Measurements from ENCODE around the gene MEAF6.

Gene MEAF6

GRCh38 chr1:37473431-37474045 lies 41.0 kb downstream of the MEAF6 start:
- DNase-seq (ENCODE audit: low spot score), result no peak

DNA sequence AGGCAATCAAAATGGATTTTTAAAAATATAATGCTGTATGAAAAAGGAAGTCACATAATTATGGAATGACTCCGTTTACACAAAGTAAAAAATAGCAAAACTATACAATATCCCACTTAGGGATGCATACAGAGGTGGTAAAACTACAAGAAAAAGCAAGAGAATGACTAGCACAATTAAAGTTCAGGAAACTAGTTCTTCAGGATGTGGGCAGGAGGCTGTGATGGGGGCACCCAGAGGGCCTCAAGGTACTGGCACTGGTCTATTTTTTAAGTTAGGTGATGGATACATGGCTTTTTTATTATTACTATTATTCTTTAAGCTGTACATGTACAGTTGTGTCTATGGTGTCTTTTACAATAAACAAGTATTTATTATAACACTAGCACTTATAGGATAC lies 41.6 kb downstream of the MEAF6 start:
- no peak for DNase-seq (ENCODE audit: low spot score)

GRCh38 chr1:37472281-37472680 lies 42.3 kb downstream of the MEAF6 start:
- DNase-seq (ENCODE audit: low spot score), result no peak

DNA sequence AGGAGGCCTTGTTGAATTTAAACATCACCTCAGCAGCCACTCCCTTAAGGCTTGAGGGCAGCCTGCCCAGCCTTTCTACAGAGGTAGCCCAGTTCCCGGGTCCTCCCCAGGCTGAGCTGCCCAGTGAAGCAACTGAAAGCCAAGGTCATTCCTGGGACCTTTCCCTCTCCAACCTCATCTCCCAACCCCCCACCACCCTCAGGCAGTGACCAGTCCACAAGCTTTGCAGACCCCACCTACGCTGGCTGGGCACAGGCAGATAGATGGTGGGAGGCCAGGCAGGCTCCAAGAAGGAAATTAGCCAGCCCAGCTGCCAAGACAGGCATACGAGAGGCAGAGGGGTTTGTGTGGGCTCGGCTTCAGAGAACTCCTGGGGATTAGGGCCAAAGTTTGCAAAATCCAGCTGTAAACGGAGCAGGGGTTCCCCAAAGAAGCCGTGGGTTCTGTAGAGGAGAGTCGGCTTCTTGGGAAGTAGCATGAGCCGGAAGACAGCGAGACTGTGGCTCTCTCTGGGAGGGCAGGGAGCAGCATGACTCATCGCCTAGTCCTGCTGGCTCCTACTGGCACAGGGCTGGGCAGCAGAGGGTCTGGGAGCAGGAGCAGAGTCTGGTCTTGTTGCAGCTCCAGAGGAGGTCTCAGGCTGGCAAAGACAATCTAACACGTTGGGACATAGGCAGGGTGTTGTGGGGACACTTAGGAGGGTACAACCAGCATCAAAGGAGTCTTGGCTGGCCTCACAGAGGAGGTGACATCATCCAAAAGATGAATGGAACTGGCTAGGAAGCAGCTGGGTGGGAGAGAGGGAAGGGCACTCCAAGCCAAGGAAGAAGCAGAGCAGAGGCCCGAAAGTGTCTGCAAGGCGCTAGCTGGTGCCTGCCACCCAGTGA lies 43.0 kb downstream of the MEAF6 start:
- no peak for DNase-seq (ENCODE audit: low spot score)

DNA sequence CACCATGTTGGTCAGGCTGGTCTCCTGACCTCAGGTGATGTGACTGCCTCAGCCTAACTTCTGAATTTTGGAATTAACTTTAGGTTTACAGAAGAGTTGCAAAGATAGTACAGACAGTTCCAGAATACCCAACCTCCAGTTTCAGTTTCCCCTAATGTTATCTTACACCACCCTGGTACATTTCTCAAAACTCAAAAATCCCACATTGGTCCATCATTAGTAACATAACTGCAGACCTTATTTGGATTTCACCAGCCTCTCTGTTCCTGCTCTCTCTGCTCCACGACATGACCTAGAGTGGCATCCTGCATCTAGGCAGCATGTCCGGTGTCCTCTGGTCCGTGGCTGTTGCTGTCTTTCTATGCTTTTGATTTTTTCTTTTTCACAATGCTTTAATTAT lies 45.2 kb downstream of the MEAF6 start:
- DNase-seq (ENCODE audit: low spot score), result no peak

GRCh38 chr1:37468037-37468436 lies 46.5 kb downstream of the MEAF6 start:
- no peak for DNase-seq (ENCODE audit: low spot score)

DNA sequence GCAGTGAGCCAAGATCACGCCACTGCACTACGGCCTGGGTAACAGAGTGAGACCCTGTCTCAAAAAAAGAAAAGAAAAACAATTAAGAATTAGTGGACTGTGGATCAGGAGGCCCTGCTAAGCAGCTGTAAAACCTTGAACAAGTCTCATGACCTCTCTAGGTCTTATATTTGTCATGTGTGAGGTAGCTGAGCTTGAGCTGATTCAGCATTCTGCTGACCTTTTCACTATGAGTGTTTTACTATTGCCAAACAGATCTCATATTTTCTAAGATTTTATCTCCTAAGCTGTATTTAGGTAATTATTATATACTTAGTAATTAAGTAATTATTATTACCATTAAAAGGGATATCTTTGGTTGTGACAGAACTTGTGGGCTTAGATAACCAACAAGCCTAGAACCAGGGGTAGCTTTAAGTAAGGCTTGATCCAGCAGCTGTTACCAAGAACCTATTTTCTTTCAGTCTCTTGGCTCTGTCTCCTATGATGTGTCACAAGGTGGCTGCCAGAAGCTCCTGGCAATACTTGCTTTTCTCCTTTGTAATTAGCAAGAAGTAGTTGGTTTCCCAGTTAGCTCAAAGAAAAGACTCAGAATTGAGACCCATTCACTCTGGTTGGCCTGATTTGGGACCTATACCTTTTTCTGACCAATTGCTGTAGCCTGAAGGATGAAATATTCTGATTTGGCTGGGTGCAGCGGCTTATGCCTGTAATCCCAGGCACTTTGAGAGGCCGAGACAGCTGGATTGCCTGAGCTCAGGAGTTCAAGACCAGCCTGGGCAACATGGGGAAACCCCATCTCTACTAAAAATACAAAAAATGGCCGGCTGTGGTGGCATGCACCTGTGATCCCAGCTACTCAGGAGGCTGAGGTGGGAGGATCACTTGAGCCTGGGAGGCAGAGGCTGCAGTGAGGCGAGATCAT lies 48.7 kb downstream of the MEAF6 start:
- DNase-seq (ENCODE audit: low spot score), result no peak

DNA sequence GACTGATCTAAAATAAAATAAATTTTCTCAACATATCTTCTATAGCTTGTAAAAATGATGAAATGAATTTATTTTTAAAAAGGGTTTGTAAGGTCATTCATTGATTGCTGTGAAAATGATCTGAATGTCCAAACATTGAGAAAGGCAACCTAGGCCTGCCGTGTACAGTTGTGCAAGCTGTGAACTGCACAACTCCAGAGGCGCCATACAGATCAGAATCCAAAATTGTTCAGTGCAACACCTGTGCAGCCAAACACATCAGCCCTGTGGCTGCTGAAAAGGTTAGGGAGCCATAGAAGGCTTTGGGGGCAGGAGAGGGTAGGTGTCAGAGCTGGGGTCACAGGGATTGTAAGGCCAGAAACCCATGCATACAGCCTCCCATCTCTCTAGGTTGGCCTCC lies 50.1 kb downstream of the MEAF6 start:
- no peak for DNase-seq (ENCODE audit: low spot score)

DNA sequence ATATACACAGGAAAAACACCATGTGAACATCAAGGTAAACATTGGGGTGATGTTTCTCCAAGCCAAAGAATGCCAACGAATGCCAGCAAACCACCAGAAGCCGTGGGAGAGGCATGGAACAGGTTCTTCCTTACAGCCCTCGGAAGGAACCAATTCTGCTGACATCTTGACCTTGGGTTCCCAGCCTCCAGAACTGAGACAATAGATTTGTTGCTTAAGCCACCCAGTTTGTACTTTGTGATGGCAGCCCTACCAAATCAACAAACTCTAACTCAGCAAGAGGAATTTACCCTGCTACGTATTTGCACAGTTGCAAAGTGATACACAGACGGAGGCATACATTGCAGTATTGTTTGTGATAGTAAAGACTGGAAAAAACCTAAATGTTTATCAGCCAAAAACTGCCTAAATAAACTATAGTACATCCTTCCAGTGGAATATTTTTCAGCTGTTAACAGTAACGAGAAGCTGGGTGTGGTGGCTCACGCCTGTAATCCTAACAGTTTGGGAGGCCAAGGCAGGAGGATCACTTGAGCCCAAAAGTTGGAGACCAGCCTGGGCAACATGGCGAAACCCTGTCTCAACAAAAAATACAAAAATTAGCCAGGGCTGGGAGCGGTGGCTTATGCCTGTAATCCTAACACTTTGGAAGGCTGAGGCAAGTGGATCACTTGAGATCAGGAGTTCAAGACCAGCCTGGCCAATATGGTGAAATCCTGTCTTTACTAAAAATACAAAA lies 52.7 kb downstream of the MEAF6 start:
- DNase-seq (ENCODE audit: low spot score), result no peak

GRCh38 chr1:37458551-37458950 lies 56.0 kb downstream of the MEAF6 start:
- no peak for DNase-seq (ENCODE audit: low spot score)

- DNase-seq (ENCODE audit: low spot score), result no peak
These were observed 58.0 kb downstream of the MEAF6 start for GRCh38 chr1:37456614-37457013.

DNA sequence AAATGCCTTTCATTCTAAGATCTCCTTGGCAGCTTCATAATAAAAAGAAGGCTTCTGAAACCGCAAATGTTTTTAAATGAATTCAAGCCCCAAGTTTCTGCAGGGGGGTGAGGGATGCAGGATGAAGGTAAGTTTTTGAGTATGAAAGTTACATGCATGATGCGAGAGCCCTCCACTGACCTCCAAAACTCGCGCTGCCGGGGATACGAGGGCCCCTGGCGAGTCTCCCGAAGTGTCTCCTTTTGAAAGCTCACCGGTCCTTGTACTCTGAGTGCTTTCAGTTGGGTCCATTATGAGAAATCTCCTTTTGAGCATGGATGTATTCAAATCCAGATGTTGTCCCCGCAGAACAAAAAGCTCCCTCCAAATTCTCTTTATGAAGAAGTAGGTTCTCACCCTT lies 59.0 kb downstream of the MEAF6 start:
- no peak for DNase-seq (ENCODE audit: low spot score)

- no peak for DNase-seq (ENCODE audit: low spot score)
These were observed 60.9 kb downstream of the MEAF6 start for GRCh38 chr1:37453647-37454046.

DNA sequence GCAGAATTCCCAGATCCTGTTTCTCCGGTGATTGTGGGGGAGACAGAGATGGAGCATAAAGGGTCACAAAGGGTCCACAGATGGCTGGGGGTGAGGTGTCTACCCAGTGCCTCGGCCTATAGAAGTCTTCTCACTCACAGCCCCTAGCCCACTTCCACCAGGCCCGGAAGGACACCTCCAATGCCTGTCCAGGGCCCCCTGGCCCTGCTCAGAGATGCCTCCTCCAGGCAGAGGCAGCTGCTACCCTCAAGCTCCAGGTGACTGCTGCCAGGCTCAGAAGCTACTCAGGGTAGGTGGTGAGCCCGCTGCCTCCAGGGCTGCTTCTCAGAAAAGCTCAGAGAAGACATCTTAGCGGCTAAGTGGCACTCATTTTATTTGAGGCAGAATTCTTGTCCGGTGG lies 62.1 kb downstream of the MEAF6 start:
- no peak for DNase-seq (ENCODE audit: low spot score)

GRCh38 chr1:37449936-37450335 lies 64.6 kb downstream of the MEAF6 start:
- DNase-seq (ENCODE audit: low spot score), result no peak

GRCh38 chr1:37448691-37449417 lies 65.7 kb downstream of the MEAF6 start:
- DNase-seq (ENCODE audit: low spot score), result no peak

DNA sequence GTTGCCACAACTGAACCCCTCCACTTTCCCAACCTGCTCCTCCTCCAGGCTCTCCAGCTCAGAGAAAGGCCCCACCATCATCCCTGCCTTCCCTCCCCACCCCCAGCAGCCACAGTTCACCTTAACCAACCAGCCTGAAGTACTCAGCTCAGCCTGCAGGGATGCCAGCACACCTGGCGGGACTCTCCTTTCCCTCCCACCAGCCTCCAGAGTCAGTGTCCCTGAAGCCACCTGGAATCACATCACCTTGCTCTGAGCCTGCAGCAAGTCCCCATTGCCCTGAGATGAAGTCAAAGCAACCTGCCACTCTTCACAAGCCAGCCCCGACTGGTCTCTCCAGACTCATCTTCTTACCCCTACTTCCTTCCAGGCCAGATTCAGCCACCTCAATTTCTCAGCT lies 66.4 kb downstream of the MEAF6 start:
- no peak for DNase-seq (ENCODE audit: low spot score)

DNA sequence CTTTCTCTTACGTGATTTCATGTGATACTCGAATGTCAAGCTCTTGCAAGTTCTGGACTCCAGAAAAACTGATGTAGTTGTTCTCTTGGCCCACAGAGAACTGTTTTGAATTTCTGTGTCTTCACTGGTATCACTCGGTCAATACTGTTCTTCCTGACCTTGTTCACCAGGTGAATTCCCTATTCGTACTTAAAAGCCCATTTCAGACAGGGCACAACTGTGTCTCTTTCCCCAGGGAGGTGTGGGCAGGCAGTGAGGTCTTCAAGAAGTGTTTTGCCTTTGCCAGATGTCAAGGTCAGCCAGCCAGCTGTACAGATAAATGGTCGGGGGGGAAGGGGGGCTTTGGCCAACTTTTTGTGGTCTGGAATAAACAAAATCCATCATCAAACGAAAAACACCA lies 67.7 kb downstream of the MEAF6 start:
- no peak for DNase-seq (ENCODE audit: low spot score)

DNA sequence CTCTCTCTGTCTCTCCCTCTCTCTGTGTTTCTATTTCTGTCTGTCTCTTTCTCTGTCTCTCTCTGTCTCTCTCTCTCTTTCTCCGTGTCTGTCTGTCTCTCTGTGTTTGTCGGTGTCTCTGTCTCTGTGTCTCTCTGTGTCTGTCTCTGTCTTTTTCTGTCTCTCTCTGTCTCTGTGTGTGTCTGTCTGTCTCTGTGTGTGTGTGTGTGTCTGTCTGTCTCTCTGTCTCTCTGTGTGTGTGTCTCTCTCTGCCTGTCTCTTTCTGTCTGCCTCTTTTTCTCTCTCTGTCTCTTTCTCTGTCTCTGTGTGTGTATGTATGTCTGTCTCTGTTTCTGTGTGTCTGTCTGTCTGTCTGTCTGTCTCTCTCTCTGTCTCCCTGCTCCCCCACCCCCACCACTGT lies 71.9 kb downstream of the MEAF6 start:
- DNase-seq (ENCODE audit: low spot score), result no peak

Data from HuH-7 (cell line).